ENCODE results near the gene EPO.

Gene EPO

GRCh38 chr7:100685049-100685605 lies 35.1 kb upstream of the EPO start:
- peaks cover 57% of the 10 kb centered on the region for H3K36me3 ChIP-seq (ENCODE audit: control insufficient read depth, insufficient read depth, low read length, severe bottlenecking)
- no peaks in the 10 kb centered on the region for H3K27me3 ChIP-seq (replicated peaks; ENCODE audit: control insufficient read depth, insufficient read depth, low read length)
- H3K4me1 ChIP-seq (ENCODE audit: control insufficient read depth, insufficient read depth, low read length) = peaks cover 18% of the 10 kb centered on the region
- H3K9me3 ChIP-seq (ENCODE audit: control insufficient read depth, low read length) = no peaks in the 10 kb centered on the region
- no peak for DNase-seq (ENCODE audit: low read depth)
- no peak overlapping the region for H3K4me3 ChIP-seq (ENCODE audit: low read length)
- no peak overlapping the region for H3K9ac ChIP-seq (ENCODE audit: low read length)

DNA sequence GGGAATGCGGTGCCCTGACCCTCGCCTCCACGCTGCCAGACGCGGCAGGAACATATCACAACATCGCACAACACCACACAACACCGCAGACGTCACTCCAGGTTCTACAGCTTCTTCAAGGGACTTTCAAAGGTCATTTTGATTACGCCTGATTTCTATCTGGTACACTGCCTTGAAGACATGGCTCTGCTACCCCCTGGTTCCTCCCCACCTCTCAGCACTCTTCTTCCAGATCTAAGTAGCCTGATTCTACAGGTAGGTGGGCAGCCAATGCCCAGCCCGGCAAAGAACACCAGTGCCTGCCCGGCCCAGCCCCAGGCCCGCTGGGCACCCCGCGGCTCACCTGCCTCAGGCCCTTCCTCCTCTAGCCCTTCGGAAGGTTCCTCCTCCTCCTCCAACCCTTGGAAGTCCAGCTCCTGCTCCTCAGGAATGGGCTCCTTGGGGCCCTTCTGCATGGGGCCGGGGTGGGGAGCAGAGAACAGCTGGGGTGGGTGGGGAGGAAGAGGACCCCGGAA lies 34.6 kb upstream of the EPO start:
- DNase-seq (ENCODE audit: low read depth) = no peak
- Histone ChIP-seq H3K36me3 (ENCODE audit: control insufficient read depth, insufficient read depth, low read length, severe bottlenecking) (peaks cover 57% of the 10 kb centered on the region), H3K4me1 (ENCODE audit: control insufficient read depth, insufficient read depth, low read length) (peaks cover 12% of the 10 kb centered on the region), H3K9me3 (ENCODE audit: control insufficient read depth, low read length) (no peaks in the 10 kb centered on the region), H3K9ac (ENCODE audit: low read length) (no peak overlapping the region), H3K4me3 (ENCODE audit: low read length) (no peak overlapping the region), H3K27me3 (replicated peaks; ENCODE audit: control insufficient read depth, insufficient read depth, low read length) (no peaks in the 10 kb centered on the region)

DNA sequence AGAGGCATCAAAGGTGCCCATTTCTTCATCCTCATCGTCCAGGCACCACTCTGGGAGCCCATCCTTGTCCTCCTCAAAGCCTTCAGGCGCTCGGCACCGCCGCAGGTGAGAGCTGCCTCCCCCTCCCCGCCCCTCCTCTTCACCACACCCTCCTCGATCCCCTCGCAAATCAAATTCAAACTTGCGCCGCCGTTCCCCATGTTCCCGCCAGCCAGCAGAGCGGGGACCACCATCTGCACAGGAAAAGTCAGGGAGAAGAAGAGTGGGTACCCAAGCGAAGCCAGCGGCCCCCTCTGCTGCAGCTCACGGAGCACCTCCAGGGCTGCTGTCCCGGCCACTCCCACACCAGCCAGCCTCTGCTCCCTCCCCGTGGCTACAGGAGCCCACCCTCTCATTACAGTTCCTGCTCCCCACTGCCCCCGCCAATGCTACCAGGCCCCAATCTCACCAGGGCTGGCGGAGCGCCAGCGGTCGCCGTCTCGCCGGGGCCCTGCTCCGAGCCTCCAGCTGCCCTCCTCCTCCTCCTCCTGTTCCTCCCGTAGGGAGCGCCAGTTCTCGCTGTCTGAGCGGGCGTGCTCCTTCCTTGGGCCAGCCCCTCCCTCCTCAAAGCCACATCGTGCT lies 34.0 kb upstream of the EPO start:
- Histone ChIP-seq H3K27me3 (replicated peaks; ENCODE audit: control insufficient read depth, insufficient read depth, low read length) (no peaks in the 10 kb centered on the region), H3K9me3 (ENCODE audit: control insufficient read depth, low read length) (no peaks in the 10 kb centered on the region), H3K9ac (ENCODE audit: low read length) (no peak overlapping the region), H3K4me3 (ENCODE audit: low read length) (no peak overlapping the region), H3K36me3 (ENCODE audit: control insufficient read depth, insufficient read depth, low read length, severe bottlenecking) (peaks cover 57% of the 10 kb centered on the region), H3K4me1 (ENCODE audit: control insufficient read depth, insufficient read depth, low read length) (peaks cover 15% of the 10 kb centered on the region)
- no peak for DNase-seq (ENCODE audit: low read depth)

DNA sequence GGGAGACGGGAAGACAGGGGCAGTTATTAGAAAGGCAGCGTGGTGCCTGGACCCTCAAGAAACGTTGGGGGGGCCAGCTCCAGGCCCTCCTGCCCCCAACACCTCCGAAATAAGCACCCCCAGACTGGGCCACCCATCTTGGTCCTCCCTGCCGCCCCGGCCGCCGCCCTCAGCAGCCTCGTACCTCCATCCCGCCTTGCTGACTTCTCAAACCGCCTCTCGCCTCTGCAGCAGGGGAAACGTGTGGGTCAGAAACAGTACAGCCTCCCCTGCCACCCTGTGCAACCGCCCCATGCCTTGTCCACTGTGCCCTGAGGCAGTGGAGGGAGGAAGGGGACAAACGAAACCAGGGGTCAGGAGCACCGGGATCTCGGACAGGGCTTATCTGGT lies 33.5 kb upstream of the EPO start:
- Histone ChIP-seq H3K4me3 (ENCODE audit: low read length) (no peak overlapping the region), H3K9ac (ENCODE audit: low read length) (no peak overlapping the region), H3K9me3 (ENCODE audit: control insufficient read depth, low read length) (no peaks in the 10 kb centered on the region), H3K36me3 (ENCODE audit: control insufficient read depth, insufficient read depth, low read length, severe bottlenecking) (peaks cover 53% of the 10 kb centered on the region), H3K4me1 (ENCODE audit: control insufficient read depth, insufficient read depth, low read length) (peaks cover 17% of the 10 kb centered on the region), H3K27me3 (replicated peaks; ENCODE audit: control insufficient read depth, insufficient read depth, low read length) (no peaks in the 10 kb centered on the region)
- DNase-seq (ENCODE audit: low read depth) = no peak

DNA sequence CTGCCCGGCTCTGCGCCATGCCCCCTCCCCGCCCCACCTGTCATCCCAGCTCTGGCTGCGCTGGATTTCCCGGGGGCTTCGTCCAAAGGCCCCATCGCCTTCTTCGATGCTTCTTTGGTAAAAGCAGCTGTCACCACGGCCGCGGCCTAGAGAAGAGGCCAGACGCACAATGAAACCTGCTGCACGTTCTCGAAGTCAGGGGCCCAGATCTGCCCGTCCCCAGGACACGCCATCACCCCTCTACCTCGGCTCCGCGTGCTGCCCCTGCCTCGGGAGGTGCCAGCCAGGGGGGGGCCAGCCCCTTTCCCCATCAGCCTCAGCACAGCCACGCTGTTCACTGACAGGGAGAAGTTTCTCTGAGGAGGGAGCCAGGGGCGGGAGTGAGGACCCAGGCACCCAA lies 33.0 kb upstream of the EPO start:
- no peak for DNase-seq (ENCODE audit: low read depth)
- no peaks in the 10 kb centered on the region for H3K27me3 ChIP-seq (replicated peaks; ENCODE audit: control insufficient read depth, insufficient read depth, low read length)
- H3K4me3 ChIP-seq (ENCODE audit: low read length) = no peak overlapping the region
- peaks cover 21% of the 10 kb centered on the region for H3K4me1 ChIP-seq (ENCODE audit: control insufficient read depth, insufficient read depth, low read length)
- no peaks in the 10 kb centered on the region for H3K9me3 ChIP-seq (ENCODE audit: control insufficient read depth, low read length)
- no peak overlapping the region for H3K9ac ChIP-seq (ENCODE audit: low read length)
- H3K36me3 ChIP-seq (ENCODE audit: control insufficient read depth, insufficient read depth, low read length, severe bottlenecking) = peaks cover 49% of the 10 kb centered on the region

DNA sequence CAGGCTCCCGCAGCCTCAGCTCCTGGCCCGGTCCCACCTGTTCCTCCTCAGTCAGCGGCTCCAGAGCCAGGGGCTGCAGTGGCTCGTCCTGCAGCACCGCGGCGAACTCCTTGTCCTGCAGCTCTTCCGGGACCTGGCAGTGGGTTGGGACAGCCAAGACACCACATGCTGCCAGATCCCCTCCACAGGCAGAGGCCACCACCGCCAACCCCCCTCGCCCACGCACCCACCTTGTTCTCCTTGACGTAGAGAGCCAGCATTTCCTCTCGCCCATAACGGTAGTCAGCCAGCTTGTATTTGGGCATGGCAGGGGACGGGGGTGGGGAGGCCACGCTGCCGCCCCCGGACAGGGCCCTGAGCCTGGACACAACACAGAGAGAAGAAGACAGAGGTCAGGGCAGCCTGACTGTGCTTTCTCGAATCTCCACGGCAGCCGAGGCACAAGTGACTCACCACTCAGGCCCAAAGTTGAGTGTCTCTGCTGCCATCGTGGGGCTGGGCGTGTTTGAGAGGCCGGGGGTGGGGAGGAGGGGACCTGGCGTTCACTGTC lies 32.4 kb upstream of the EPO start:
- no peak for DNase-seq (ENCODE audit: low read depth)
- H3K36me3 ChIP-seq (ENCODE audit: control insufficient read depth, insufficient read depth, low read length, severe bottlenecking) = peaks cover 43% of the 10 kb centered on the region
- H3K9ac ChIP-seq (ENCODE audit: low read length) = no peak overlapping the region
- H3K27me3 ChIP-seq (replicated peaks; ENCODE audit: control insufficient read depth, insufficient read depth, low read length) = no peaks in the 10 kb centered on the region
- no peaks in the 10 kb centered on the region for H3K9me3 ChIP-seq (ENCODE audit: control insufficient read depth, low read length)
- no peak overlapping the region for H3K4me3 ChIP-seq (ENCODE audit: low read length)
- peaks cover 27% of the 10 kb centered on the region for H3K4me1 ChIP-seq (ENCODE audit: control insufficient read depth, insufficient read depth, low read length)

- peaks cover 30% of the 10 kb centered on the region for H3K4me1 ChIP-seq (ENCODE audit: control insufficient read depth, insufficient read depth, low read length)
- no peaks in the 10 kb centered on the region for H3K27me3 ChIP-seq (replicated peaks; ENCODE audit: control insufficient read depth, insufficient read depth, low read length)
- H3K9ac ChIP-seq (ENCODE audit: low read length) = peak overlapping the region; percentile 29
- H3K9me3 ChIP-seq (ENCODE audit: control insufficient read depth, low read length) = no peaks in the 10 kb centered on the region
- DNase-seq (ENCODE audit: low read depth) = no peak
- no peak overlapping the region for H3K4me3 ChIP-seq (ENCODE audit: low read length)
- peaks cover 37% of the 10 kb centered on the region for H3K36me3 ChIP-seq (ENCODE audit: control insufficient read depth, insufficient read depth, low read length, severe bottlenecking)
Measured at GRCh38 chr7:100688326-100688860, 31.9 kb upstream of the EPO start.

DNA sequence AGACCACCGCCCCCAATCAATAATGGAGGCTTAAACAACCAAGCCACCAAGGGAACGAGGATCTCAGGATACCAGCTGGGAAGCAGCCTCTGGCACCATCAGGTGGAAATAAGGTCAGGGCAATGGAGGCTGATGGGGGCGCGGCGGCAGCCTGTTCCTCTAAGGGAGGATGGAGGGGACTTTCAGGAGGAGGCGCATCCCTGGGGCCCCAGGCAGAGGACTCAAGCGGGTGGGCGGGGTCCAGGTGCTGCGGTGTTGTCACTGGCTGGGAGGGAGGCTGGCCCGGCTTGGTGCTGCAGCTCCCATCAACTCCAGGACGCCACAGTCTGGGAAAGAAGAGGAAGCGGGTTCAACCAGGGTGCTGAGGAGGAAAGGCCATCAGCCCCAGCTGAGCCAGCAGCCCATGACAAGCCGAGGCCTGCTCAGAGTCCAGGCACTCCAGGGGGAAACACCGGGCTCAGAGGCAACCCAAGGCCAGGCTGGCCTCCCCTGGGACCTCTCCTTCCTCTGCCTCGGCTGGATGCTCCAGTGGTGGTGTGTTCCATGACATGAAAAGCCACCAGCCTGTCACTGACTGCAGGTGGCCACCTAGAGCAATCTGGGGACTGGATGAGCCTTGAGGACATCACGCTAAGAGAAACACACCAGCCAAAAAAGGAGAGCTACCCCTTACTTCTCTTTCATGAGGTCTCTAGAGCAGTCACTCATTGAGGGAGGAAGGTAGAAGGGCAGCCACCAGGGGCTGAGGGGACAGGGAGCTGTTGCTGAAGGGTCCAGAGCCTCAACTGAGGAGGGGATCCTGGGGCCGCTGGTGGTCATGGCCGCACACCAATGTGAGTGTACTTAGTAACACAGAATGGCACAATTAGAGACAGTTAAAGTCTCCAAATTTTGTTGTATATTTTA lies 30.8 kb upstream of the EPO start:
- Histone ChIP-seq H3K9me3 (ENCODE audit: control insufficient read depth, low read length) (no peaks in the 10 kb centered on the region), H3K27me3 (replicated peaks; ENCODE audit: control insufficient read depth, insufficient read depth, low read length) (no peaks in the 10 kb centered on the region), H3K9ac (ENCODE audit: low read length) (no peak overlapping the region), H3K4me3 (ENCODE audit: low read length) (no peak overlapping the region), H3K36me3 (ENCODE audit: control insufficient read depth, insufficient read depth, low read length, severe bottlenecking) (peaks cover 29% of the 10 kb centered on the region), H3K4me1 (ENCODE audit: control insufficient read depth, insufficient read depth, low read length) (peaks cover 30% of the 10 kb centered on the region)
- DNase-seq (ENCODE audit: low read depth) = no peak

GRCh38 chr7:100691676-100692577 lies 28.3 kb upstream of the EPO start:
- peaks cover 7% of the 10 kb centered on the region for H3K36me3 ChIP-seq (ENCODE audit: control insufficient read depth, insufficient read depth, low read length, severe bottlenecking)
- H3K27me3 ChIP-seq (replicated peaks; ENCODE audit: control insufficient read depth, insufficient read depth, low read length) = no peaks in the 10 kb centered on the region
- H3K4me1 ChIP-seq (ENCODE audit: control insufficient read depth, insufficient read depth, low read length) = peaks cover 30% of the 10 kb centered on the region
- peak overlapping the region; percentile 90 for H3K4me3 ChIP-seq (ENCODE audit: low read length)
- no peaks in the 10 kb centered on the region for H3K9me3 ChIP-seq (ENCODE audit: control insufficient read depth, low read length)
- peak; percentile 93 for DNase-seq (ENCODE audit: low read depth)
- peak overlapping the region; percentile 91 for H3K9ac ChIP-seq (ENCODE audit: low read length)

DNA sequence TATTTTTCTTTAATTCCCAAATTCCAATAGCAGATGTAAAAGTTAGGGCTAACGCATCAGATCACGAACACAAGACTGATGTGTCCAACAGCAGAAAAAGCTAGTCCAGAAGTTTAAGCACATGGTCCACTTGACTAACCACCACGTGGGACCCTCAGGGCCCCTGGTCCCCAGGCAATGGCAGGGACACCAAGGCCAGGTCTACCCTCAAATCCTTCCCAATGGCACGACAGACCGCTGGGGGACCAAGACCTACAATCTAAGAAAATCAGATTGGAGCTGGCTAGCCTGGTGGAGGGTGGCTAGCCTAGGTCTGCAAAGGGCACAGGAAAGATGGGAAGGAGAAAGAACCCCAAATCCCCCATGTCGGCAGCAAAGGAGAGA lies 27.7 kb upstream of the EPO start:
- H3K27me3 ChIP-seq (replicated peaks; ENCODE audit: control insufficient read depth, insufficient read depth, low read length) = no peaks in the 10 kb centered on the region
- no peak for DNase-seq (ENCODE audit: low read depth)
- peaks cover 3% of the 10 kb centered on the region for H3K36me3 ChIP-seq (ENCODE audit: control insufficient read depth, insufficient read depth, low read length, severe bottlenecking)
- peak overlapping the region; percentile 90 for H3K4me3 ChIP-seq (ENCODE audit: low read length)
- peak overlapping the region; percentile 91 for H3K9ac ChIP-seq (ENCODE audit: low read length)
- no peaks in the 10 kb centered on the region for H3K9me3 ChIP-seq (ENCODE audit: control insufficient read depth, low read length)
- H3K4me1 ChIP-seq (ENCODE audit: control insufficient read depth, insufficient read depth, low read length) = peaks cover 30% of the 10 kb centered on the region
